Measurements from ENCODE around the gene TTLL9.

DNA sequence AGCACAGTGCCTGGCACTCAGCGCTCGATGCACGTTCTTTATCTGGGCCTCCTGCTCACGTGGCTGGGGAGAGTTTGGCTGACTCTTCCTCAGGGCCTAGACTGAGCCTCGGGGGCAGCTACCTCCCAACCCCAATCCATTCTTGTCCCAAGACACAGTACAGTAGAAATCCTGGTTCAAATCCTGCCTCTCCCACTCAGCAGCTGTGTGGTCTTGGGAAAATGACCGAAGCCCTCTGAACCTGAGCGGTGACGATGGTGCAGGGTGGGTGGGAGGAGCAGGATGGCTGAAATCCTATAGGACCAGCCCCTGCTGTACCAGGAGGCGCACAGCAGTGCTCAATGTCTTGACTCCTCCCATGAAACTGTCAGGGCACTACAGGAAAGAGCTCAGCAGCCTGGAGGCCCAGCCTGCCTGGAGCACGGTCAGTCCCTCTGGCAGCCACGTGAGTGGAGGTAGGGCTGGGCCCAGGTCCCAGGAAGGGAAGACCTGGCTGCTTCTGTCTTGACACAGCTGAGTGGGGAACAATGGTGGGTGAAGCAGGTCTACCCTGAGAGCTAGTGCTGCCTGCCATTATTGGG is 49.9 kb downstream of the TTLL9 start:
- TF ChIP-seq YY1 (IDR thresholded peaks at IDR 0.05; ENCODE audit: insufficient read depth, insufficient read length) = no peak
- TF ChIP-seq ZNF274 (IDR thresholded peaks at IDR 0.05; ENCODE audit: low read depth, low read length) = no peak

All from NT2/D1 (cell line).